Stimulated activated CD4-positive, alpha-beta T cell treated with anti-CD3 and anti-CD28 coated beads, TNF-alpha, amount 100 ng/mL, for 1 hour (primary cell): ENCODE data around the gene DDX5.
A peak's percentile ranks its signal among the peaks of the same experiment; 100 is the strongest.
"Not testable (repeated sequence)": the region's sequence is repeated elsewhere in the genome, so short reads cannot be mapped to it uniquely, and the experiment has no call there.

Source experiments
- DNase-seq, 3 donors: peaks; one replicate each; pipeline ENCODE4 v3.0.0-alpha.2; 2020; ENCODE audit warnings: low read depth in 3 of 3, low spot score in 1 of 3

DDX5 gene

DNA sequence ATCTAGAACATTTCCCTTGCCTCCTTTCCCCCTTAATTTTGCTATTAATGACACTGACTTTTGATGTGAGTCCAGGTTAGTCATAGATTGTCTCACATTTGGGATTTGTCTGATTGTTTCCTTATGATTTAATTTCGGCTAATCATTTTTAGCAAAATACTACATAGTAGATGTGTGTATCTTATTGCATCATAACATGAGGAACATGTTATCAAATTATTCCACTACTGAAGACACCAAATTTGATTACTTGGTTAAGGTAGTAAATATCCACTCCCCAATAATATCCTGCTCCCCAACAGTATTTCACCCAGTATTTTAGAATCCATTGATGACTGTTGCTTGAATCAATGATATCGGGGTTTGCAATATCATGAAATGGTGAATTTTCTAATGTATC, 12.0 kb downstream of the DDX5 start:
- no peak for DNase-seq

DNA sequence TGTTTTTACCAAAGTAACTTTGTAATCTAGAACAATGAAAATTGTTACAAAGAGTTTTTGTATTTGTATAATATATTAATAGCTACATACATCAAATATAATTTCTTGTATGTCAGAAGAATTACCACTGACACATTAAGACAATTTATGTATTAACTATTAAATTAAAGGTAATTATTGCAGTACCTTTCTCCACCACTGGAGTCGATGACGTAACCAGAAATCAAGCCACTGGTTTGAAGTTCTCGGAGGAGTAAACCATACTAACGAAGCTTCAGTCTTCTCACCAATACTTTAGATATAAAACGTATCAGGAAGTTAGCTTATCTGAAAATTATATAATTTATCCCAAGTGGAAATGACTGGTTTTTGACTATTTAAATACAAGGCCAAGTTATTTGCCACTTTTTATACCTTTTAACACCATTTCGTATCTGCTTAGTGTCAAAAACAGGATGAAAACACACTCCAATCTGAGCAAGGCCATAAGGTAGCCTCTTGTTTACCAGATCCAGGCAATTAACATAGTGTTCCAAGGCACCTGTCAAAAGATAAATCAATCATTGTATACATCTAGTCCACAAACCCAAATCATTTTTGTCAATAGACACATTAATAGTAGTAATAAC, 13.5 kb downstream of the DDX5 start:
- no peak for DNase-seq

DNA sequence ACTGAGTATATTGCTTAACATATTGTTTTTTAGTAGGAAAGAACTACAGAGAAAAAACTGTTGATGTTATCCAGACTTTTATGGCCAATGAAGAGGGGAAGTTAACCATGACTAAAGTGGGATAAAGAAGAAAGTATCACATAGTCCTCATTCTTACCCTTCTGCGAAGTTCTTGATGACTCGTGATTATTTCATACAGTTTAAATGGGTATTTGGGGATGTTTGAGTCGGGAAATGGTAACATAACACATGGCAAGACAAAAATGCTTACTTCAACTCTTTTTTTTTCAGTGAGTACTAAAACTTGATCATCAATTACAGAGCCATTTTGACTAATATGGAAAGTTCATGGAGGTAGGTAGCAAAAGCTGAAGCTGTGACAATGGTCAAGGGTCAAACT, 14.1 kb downstream of the DDX5 start:
- no peak for DNase-seq

DNA sequence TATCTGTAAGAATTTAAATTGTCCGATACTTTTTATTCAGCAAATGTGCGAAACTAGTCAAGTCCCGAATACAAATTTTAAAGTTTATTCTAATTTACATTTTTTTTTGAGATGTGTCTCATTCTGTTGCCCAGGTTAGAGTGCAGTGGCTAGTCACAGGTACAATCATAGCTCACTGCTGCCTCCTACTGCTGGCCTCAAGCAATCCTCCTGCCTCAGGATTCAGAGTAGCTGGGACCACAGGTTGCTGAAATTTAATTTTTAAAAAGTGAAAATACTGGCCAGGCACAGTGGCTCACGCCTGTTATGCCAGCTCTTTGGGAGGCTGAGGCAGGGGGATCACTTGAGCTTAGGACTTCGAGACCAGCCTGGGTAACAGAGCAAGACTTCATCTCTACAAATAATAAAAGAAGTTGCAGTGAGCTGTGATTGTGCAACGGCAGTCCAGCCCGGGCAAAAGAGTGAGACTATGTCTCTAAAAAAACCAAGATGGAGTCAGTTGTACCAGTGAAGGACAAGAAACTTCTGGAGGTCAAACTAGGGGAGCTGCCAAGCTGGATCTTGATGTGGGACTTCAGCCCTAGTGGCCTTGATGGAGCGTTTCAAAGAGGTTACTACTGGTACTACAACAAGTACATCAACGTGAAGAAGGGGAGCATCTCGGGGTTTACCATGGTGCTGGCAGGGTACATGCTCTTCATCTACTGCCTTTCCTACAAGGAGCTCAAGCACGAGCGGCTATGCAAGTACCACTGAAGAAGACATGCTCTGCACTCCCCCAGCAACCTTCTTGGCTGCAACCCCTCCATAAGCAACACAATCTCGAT, 14.8 kb downstream of the DDX5 start:
- DNase-seq = peak in 1 of 3 donors; percentile 16

DNA sequence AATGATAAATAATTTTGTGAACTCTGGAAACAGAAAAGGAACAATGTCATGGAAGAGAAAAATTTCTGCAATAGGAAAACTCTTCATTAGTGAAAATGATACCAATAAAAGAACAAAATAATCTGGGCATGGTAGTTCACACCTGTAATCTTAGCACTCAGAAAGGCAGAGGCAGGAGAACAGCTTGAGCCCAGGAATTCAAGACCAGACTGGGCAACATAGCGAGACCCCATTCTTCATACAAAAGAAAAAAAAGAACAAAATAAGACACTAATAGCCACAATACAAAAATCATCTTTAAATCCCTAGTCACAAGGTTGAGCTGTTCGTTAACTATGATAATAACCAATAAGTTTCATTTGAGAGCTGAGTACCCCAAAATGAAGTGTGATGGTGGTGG, 17.8 kb downstream of the DDX5 start:
- DNase-seq = no peak

DNA sequence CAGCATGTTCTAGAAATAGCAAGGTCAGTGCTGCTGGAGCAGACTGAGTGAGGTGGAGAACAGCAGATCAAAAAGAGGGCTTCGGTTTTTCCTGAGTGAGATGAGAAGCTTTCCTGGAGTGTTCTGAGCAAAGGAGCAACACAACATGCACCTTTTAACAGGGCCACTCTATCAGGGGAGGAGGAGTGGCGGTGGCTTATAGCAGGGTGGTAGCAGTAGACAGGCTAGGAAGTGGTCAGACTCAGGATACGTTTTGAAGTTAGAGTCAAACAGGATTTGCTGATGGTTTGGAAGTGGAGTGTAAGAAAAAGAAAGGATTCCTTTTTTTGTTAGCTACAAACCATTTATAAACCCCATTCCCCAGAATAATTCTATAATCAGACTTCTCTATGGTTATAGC, 21.7 kb downstream of the DDX5 start:
- no peak for DNase-seq

DNA sequence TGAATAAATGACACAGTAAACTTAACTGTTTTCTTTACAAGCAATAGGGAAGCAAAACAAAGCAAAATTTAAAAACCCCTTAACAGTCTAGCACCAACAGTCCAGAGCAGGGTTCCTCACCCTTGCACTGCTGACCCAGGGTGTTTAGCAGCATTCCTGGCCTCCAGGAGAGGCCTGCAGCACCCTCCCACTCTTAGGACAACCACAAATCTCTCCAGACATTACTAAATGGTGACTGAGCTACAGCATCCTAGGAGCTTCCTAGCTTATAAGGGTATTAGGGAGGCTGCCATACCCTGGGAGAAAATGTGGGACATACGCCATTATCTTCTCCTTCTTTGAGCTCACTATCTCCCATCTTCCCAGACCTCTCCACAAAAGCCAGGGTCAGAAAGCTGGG, 25.1 kb downstream of the DDX5 start:
- DNase-seq = no peak

DNA sequence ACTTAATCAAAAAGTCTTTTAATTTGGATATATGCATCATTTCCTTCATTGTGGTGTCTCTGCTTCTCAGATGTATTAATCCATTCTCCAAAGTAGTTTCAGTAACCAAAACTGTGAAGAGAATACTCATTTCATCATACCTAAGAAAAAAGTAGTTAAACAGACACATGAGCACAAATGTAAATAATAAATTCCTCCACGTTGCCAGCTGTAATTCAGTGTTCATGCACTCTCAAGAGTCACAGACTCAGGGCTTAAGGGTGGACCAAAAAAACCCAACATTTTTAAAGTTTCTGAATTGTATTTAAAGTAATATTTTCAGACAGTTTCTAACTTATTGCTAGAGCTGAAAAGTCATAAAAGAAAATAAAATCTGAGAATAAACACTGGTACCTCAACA, 28.2 kb downstream of the DDX5 start:
- DNase-seq = no peak

DNA sequence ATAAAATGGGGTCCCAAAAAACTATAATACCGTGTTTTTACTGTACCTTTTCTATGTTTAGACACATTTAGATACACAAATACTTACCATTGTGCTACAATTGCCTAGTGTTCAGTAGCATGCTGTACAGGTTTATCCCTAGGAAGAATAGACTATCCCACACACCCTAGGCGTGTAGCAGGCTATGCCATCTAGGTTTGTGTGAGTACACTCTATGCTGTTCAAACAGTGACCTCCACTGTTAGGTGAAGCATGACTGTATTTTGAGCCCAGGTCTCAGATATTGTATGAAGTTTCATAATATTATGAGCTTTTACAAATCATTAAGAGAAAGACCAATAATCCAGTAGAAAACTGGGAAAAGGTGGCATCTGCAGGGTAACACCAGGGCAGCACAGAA, 33.5 kb downstream of the DDX5 start:
- DNase-seq = no peak

DNA sequence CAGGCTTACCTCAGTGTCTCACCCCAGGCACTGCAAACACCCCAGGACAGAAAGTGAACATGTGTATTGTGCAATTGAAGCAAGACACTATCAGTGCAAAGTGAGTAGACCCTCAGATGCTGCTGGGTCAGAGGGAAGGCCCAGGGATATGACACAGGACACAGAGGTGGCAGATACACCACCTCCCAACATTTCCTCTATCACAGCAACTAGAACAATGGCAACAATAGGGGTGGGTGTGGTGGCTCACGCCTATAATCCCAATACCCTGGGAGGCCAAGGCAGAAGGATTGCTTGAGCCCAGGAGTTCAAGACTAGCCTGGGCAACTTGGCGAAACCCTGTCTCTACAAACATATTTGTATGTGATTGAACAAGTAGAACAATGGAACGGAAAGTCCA, 34.6 kb downstream of the DDX5 start:
- no peak for DNase-seq

DNA sequence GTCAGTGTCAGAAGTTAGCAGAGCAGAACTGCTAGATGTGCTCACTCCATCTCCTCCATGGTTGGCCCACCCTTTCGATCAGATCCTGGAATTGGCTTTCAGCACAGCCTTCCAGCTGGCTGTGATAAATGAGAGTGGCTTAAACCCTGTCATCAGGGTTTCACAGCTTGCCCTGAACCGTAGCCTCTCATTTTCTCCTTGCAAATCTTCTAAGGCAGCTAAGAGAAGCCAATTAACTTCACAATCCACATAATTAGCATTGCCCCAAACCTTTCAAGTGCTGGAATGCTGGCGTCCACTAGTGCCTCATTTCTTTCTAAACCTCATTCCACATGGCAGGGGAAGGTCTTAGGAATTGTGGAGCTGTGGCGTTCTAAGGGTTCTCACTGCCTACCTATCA, 35.5 kb downstream of the DDX5 start:
- no peak for DNase-seq

DNA sequence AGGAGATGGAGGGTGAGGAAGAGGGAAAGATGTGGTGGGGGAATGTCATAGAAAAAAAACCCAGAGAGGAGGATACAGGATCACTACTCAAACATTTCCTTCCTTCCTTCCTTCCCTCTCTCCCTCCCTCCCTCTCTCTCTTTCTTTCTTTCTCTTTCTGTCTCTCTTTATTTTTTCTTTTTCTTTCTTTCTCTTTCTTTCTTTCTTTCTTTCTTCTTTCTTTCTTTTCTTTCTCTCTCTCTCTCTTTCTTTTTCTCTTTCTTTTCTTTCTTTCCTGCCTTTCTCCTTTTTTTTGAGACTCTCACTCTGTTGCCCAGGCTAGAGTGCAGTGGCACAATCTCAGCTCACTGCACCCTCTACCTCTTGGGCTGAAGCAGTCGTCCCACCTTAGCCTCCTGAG, 39.3 kb downstream of the DDX5 start:
- DNase-seq = not testable (repeated sequence)

DNA sequence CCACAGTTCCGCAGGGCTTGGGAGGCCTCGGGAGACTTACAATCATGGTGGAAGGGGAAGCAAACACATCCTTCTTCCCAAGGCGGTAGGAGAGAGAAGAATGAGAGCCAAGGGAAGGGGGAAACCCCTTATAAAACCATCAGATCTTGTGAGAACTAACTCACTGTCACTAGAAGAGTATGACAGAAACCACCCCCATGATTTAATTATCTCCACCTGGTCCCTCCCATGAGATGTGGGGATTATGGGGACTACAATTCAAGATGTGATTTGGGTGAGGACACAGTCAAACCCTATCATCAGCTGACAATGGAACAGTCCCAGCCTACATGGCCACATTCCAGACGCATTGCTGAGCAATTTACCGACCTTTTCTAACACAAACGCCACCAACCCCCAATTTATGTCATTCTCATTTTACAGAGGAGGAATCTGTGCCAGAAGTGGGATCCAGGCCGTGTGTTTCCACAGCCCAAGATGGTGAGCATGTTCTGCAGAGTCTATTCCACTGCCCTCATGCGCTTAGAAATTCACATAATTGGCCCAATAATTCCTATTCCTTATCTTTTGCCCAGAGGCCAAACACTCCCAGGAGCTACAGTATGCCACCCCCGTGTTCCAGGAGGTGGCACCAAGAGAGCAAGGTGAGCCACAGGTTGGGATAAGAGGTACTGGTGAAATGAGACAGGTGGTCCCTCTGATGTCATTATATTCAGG, 39.9 kb downstream of the DDX5 start:
- no peak for DNase-seq

DNA sequence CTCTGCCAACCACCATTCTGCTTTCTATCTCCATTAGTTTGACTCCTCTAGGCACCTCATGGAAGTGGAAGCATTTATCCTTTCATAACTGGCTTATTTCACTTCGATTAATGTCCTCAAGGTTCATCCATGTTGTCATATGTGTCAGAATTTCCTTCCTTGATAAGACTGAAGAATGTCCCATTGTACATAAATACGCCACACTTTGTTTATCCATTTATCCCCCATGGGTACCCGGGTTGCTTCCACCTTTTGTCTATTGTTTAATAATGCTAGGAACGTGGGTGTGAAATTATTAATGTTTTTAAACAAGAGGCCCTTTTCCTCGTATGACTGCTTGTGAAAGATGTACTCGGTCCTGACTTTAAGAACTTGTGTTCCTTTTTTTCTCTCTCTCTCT, 44.3 kb downstream of the DDX5 start:
- no peak for DNase-seq

DNA sequence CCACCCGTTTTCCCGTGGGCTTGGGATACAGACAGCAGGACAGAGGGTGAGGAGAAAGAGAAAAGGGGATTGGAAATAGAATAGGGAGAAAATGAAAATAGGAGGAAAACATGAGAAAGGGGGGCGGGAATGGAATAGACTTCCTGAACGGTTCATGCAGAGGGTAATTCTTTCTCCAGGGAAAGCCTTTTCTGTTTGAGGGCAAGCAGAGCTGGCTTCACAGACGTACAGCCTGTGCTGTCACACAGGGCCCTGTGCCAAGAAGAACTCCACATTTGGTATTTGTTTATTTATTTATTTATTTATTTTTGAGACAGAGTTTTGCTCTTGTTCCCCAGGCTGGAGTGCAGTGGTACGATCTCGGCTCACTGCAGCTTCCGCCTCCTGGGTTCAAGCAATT, 45.1 kb downstream of the DDX5 start:
- no peak for DNase-seq

DNA sequence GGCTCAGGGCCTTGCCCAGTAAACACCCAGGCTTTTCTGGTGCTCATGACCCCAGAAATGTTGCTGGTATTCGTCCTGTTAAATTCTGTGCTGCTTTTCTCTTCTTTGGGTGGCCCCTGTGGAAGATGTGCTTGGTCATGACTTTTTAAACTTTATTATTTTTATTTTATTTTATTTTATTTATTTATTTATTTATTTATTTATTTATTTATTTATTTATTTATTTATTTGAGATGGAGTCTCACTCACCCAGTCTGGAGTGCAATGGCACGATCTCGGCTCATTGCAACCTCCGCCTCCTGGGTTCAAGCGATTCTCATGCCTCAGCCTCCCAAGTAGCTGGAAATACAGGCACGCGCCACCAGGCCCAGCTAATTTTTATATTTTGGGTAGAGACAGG, 46.3 kb downstream of the DDX5 start:
- not testable (repeated sequence) for DNase-seq

DNA sequence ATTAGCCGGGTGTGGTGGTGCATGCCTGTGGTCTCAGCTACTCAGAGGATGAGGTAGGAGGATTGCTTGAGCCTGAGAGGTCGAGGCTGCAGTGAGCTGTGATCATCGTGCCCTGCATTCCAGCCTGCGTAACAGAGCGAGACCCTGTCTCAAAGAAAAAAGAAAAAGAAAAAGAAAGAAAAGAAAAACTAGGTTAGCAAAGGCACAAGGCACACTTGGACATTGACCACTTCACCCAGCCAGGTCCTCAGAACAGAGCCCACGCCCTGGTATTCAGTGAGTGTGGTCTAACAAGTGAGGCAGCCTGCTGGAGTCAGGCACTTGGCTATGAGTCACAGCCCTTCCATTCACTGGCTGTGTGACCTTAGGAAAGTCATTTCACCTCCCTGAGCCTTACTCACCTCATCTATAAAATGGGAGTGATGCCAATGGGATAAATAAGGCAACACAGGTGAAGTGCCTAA, 46.8 kb downstream of the DDX5 start:
- DNase-seq = no peak

DNA sequence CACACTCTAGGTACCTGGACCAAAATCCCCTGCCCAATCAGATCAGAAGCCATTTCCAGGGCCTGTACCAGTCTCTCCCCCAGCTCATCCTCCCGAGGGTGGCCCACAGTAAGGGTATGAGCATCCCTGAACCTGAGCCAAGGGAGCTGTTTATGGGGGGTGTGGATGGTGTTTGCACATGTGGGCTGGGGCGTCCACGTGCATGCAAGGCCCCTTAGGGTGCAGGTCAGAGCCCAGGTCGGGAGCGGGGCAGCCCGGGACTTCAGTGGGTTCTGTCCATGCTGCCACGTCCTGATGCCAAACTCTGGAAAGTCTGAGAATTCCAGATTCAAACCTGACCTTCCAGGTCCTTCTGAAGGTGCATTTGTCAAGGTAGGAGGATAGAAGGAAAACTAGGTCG, 47.3 kb downstream of the DDX5 start:
- DNase-seq = no peak

DNA sequence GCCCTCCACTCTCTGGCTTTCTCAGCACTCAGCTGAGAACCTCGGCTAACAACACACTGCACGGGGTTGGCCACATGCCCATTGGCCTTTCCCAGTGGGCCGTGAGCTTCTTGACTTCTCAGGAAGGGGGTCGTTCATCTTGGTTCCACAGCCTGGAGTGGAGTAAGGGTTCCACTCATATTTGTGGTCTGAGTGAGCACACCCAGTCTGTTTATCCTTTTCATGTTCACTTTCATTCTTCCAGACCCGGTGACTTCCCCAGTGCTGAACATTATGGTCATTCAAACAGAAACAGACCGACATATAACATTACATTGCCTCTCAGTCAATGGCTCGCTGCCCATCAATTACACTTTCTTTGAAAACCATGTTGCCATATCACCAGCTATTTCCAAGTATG, 48.9 kb downstream of the DDX5 start:
- no peak for DNase-seq

DNA sequence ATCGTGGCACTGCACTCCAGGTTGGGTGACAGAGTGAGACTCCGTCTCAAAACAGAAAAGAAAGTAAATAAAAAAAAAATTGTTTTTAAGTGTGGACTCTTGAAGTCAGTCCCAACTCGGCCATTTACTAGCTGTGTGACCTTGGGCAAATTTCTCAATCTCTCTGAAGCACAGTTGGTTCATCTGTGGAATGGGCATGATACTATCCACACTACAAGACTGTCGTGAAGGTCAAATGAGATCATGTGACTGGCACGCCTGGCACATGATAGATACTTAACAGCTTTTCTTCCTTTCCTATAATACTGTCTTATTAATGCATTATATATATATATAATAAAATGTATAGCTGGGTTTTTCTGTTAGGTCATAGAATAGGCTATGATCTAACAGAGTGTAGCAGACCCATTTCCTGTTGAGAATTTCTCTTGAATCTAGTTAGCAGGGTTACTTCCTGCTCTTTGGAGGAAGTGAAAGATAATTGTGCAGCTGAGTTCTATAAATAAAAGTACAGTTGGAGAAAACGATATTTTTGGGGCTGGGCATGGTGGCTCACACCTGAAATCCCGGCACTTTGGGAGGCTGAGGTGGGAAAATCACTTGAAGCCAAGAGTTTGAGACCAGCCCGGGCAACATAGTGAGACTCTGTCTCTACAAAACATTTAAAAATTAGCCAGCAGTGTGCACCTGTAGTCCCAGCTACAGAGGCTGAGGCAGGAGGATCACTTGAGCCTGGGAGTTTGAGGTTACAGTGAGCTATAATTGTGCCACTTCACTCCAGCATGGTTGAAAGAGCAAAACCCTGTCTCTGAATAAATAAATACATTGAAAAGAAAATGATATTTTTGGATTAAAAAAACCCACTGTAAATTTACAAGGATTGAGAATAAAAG, 49.9 kb downstream of the DDX5 start:
- no peak for DNase-seq

DNA sequence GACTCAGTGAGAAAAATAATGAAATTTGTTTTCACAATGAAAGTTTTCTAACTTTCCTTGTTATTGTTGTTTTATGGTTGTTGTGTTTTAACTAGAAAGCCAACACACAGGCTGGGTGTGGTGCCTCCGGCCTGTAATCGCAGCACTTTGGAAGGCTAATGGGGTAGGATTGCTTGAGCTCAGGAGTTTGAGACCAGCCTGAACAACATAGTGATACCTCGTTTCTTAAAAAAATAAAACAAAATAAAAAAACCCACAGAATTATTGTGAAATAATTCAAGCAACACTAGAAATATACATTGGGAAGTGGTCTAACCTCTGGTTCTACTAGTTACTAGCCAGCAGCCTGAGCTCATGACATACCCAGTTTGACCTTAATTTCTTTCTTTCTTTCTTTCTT, 56.5 kb downstream of the DDX5 start:
- no peak for DNase-seq
